Karpas-422 (cell line): ENCODE results near the gene RIPOR2. TPM values are rescaled to one million over a fixed set of nuclear protein-coding genes. Genes with fewer than 3 reads are reported as not detected.
A peak's percentile ranks its signal among the peaks of the same experiment; 100 is the strongest.

Experiments
- DNase-seq: peaks from one replicate; pipeline ENCODE4 v3.0.0-alpha.2; 2015
- H2AFZ ChIP-seq: fragments of 200-600 bp; sonication (generic); 2 replicates; pipeline ENCODE4 v1.6.1; 2014; ENCODE audit warnings: antibody characterized with exemption, low read length, mixed read lengths
- H3K27ac ChIP-seq: fragments of 200-600 bp; sonication (generic); 2 replicates; pipeline ENCODE4 v1.5.1; 2014; ENCODE audit warnings: mild to moderate bottlenecking, low read length, moderate library complexity
- H3K27me3 ChIP-seq: fragments of 200-600 bp; sonication (generic); 2 replicates; pipeline ENCODE4 v1.6.1; 2014; ENCODE audit warnings: low read length, mixed read lengths
- H3K36me3 ChIP-seq: fragments of 200-600 bp; sonication (generic); 2 replicates; pipeline ENCODE4 v1.6.1; 2014; ENCODE audit warnings: low read length, mixed read lengths; ENCODE audit not compliant: insufficient read depth
- H3K4me1 ChIP-seq: fragments of 200-600 bp; sonication (generic); 2 replicates; pipeline ENCODE4 v1.6.1; 2014; ENCODE audit warnings: mild to moderate bottlenecking, low read length, mixed read lengths
- H3K4me2 ChIP-seq: fragments of 200-600 bp; sonication (generic); 2 replicates; pipeline ENCODE4 v1.6.1; 2014; ENCODE audit warnings: low read length, low read depth, mild to moderate bottlenecking; ENCODE audit not compliant: poor library complexity, severe bottlenecking
- H3K4me3 ChIP-seq: fragments of 200-600 bp; sonication (generic); 2 replicates; pipeline ENCODE4 v1.5.1; 2014; ENCODE audit warnings: mild to moderate bottlenecking, antibody characterized with exemption, low read length, mixed read lengths
- H3K79me2 ChIP-seq: fragments of 200-600 bp; sonication (generic); 2 replicates; pipeline ENCODE4 v1.6.1; 2014; ENCODE audit warnings: mild to moderate bottlenecking, low read length, mixed read lengths
- H3K9ac ChIP-seq: fragments of 200-600 bp; sonication (generic); 2 replicates; pipeline ENCODE4 v1.6.0; 2014; ENCODE audit warnings: low read length
- H3K9me2 ChIP-seq: fragments of 200-600 bp; sonication (generic), shearing (Covaris generic); replicated peaks from 2 replicates; pipeline ENCODE4 v1.6.0; 2014; ENCODE audit warnings: mild to moderate bottlenecking, low read length, moderate library complexity; ENCODE audit not compliant: insufficient read depth
- H3K9me3 ChIP-seq: fragments of 300-700, 200-600 bp; sonication (generic); 2 replicates; pipeline ENCODE4 v1.6.1; 2014; ENCODE audit warnings: low read length, mixed read lengths
- H4K20me1 ChIP-seq: fragments of 200-600 bp; sonication (generic); 2 replicates; pipeline ENCODE4 v1.6.1; 2014; ENCODE audit warnings: mild to moderate bottlenecking, antibody characterized with exemption, low read length, low read depth; ENCODE audit not compliant: insufficient read depth
- total RNA-seq: library from RNA; depleted of rRNA; stranded (reverse); fragments of >200 nt; shearing (Covaris generic); gene quantifications from 2 replicates; pipeline ENCODE4 v1.2.3, GENCODE V29; 2014; ENCODE audit warnings: low replicate concordance

Gene RIPOR2
- total RNA-seq, 1 experiment from 2014 or later = 72.1 TPM

DNA sequence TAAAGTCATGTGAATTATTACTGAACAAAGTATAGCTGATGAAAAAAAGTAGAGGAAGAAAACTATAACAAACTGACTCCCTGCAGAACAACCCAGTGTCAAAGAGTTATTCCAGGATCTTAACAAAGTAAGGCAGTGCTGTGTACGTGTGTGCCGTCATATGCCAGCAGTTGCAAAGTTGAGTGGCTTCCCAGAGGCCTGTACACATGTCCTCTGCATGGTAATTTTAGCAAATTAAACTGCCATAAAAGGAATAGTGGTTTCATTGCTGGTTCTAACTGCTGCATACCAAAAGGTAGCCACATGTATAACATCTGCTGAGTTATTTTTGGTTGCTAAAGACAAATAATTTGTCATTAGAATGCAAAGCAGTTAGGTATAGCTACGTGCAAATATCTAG is 44.8 kb downstream of the RIPOR2 start:
- no peaks in the 10 kb centered on the region for H3K9me3 ChIP-seq
- H3K4me1 ChIP-seq = peaks cover 96% of the 10 kb centered on the region
- no peak overlapping the region for H2AFZ ChIP-seq
- H3K79me2 ChIP-seq = peaks cover 93% of the 10 kb centered on the region
- H3K4me2 ChIP-seq = peak overlapping the region; percentile 63
- peaks cover 8% of the 10 kb centered on the region for H3K36me3 ChIP-seq
- peak overlapping the region; percentile 98 for H3K27ac ChIP-seq
- H3K27me3 ChIP-seq = no peaks in the 10 kb centered on the region
- no peaks in the 10 kb centered on the region for H4K20me1 ChIP-seq
- no peaks in the 10 kb centered on the region for H3K9me2 ChIP-seq
- H3K4me3 ChIP-seq = peak overlapping the region; percentile 21
- DNase-seq = peak; percentile 92
- H3K9ac ChIP-seq = peak overlapping the region; percentile 52

DNA sequence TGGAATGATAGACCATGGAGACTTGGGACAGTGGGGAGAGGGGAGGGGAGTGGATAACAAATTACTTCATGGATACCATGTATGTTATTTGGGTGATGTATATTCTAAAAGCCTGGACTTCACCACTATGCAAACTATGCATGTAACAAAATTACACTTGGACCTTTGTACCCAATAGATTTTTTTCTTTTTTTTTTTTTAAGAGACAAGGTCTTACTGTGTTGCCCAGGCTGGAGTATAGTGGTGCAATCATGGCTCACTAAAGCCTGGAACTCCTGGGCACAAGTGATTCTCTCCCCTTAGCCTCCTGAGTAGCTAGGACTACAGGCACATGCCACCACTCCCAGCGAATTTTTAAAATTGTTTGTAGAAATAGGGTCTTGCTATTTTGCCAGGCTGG is 45.3 kb downstream of the RIPOR2 start:
- no peak overlapping the region for H2AFZ ChIP-seq
- peak overlapping the region; percentile 98 for H3K27ac ChIP-seq
- peak overlapping the region; percentile 63 for H3K4me2 ChIP-seq
- no peaks in the 10 kb centered on the region for H4K20me1 ChIP-seq
- no peaks in the 10 kb centered on the region for H3K9me3 ChIP-seq
- H3K9ac ChIP-seq = peak overlapping the region; percentile 52
- no peaks in the 10 kb centered on the region for H3K27me3 ChIP-seq
- H3K4me1 ChIP-seq = peaks cover 100% of the 10 kb centered on the region
- H3K36me3 ChIP-seq = peaks cover 9% of the 10 kb centered on the region
- no peaks in the 10 kb centered on the region for H3K9me2 ChIP-seq
- DNase-seq = no peak
- H3K79me2 ChIP-seq = peaks cover 96% of the 10 kb centered on the region
- peak overlapping the region; percentile 21; the same call in 1 of the 2 replicates for H3K4me3 ChIP-seq

- Histone ChIP-seq H3K9ac (peak overlapping the region; percentile 47), H3K27me3 (no peaks in the 10 kb centered on the region), H3K79me2 (peaks cover 94% of the 10 kb centered on the region), H3K36me3 (peaks cover 15% of the 10 kb centered on the region), H3K4me3 (peak overlapping the region; percentile 41), H3K4me1 (peaks cover 98% of the 10 kb centered on the region), H3K9me2 (no peaks in the 10 kb centered on the region), H2AFZ (no peak overlapping the region), H3K4me2 (peak overlapping the region; percentile 63), H4K20me1 (no peaks in the 10 kb centered on the region), H3K27ac (peak overlapping the region; percentile 98), H3K9me3 (no peaks in the 10 kb centered on the region)
- peak; percentile 83 for DNase-seq
Observed at GRCh38 chr6:24888715-24889370, 46.9 kb downstream of the RIPOR2 start.

DNA sequence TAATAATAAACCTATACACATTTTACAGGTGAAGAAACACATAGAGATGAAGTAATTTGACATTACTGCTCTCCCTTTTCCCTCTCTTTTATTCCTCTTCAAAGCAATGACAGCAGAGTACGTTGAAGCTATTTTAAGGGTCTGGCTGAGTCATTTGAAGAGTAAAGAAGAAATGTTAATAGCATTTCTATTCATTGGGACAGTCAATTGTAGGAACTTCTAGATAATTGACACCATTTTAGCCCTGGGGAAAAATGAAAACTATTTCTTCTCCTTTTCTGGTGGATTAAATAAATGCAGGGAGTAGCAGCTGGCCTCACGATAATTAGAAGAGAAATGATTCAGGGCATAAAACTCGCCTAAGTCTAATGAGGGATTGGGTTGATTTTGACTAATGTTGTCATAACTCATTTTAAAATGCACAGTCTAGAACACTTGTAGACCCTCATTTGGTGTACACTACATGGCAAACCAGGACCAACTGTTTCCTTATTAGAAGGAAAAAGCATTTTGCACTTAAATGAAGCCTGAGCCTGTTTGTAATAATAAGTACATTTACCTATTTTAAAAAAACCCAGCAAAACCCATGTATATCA is 48.1 kb downstream of the RIPOR2 start:
- H3K36me3 ChIP-seq = peaks cover 17% of the 10 kb centered on the region

GRCh38 chr6:24883618-24884017 is 52.1 kb downstream of the RIPOR2 start:
- Histone ChIP-seq H3K9me3 (no peaks in the 10 kb centered on the region), H2AFZ (no peak overlapping the region), H3K9me2 (no peaks in the 10 kb centered on the region), H3K4me3 (no peak overlapping the region), H3K4me2 (peak overlapping the region; percentile 23), H3K27ac (peak overlapping the region; percentile 70), H3K4me1 (peaks cover 69% of the 10 kb centered on the region), H3K27me3 (no peaks in the 10 kb centered on the region), H3K9ac (peak overlapping the region; percentile 5; the same call in 1 of the 2 replicates), H3K79me2 (peaks cover 98% of the 10 kb centered on the region), H4K20me1 (no peaks in the 10 kb centered on the region), H3K36me3 (peaks cover 40% of the 10 kb centered on the region)
- DNase-seq = no peak

More for the DNA sequence above, 48.1 kb downstream of the RIPOR2 start:
- peak overlapping the region; percentile 98 for H3K27ac ChIP-seq
- peak overlapping the region; percentile 47 for H3K9ac ChIP-seq
- H4K20me1 ChIP-seq = no peaks in the 10 kb centered on the region
- H3K27me3 ChIP-seq = no peaks in the 10 kb centered on the region
- peaks cover 98% of the 10 kb centered on the region for H3K4me1 ChIP-seq
- H3K9me2 ChIP-seq = no peaks in the 10 kb centered on the region
- no peak for DNase-seq
- no peaks in the 10 kb centered on the region for H3K9me3 ChIP-seq
- peaks cover 94% of the 10 kb centered on the region for H3K79me2 ChIP-seq
- peak overlapping the region; percentile 41 for H3K4me3 ChIP-seq
- H2AFZ ChIP-seq = no peak overlapping the region
- H3K4me2 ChIP-seq = peak overlapping the region; percentile 63

DNA sequence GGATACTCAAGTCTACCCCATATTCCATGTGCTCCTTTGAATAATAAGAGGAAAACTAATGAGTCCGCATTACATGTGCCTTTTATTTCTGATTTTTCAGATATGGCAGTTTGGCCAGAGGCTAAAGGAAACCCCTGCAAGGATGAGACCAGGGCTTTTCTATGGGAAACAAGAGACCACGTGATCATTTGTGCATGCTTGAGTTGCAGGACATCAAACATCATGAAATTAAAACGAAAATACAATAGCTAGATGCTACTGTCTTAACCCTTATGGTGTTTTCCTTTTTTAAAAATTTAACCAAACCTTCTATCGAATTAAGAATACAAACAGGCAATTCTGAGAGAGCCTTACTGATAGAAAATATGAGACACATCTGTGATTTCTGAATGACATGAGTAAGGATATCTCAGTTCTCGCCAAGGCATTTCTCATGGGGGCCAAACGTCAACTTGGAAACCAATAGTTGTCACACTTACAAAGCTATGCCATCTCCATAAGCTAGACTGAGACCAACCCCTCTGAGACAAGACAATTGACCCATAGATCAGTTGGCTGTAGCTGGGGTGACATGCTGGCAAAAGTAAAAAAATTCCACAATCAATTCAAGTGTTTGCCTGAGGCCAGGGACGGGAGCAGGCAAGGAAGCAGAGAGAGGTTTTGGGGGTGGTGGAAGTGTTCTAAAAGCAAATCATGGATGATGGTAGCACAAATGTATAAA is 52.8 kb downstream of the RIPOR2 start:
- no peaks in the 10 kb centered on the region for H3K27me3 ChIP-seq
- peaks cover 46% of the 10 kb centered on the region for H3K36me3 ChIP-seq
- H3K27ac ChIP-seq = peak overlapping the region; percentile 70
- no peak overlapping the region for H2AFZ ChIP-seq
- H3K9ac ChIP-seq = peak overlapping the region; percentile 5; the same call in 1 of the 2 replicates
- peaks cover 62% of the 10 kb centered on the region for H3K4me1 ChIP-seq
- H3K79me2 ChIP-seq = peaks cover 98% of the 10 kb centered on the region
- H4K20me1 ChIP-seq = no peaks in the 10 kb centered on the region
- no peaks in the 10 kb centered on the region for H3K9me2 ChIP-seq
- H3K4me2 ChIP-seq = peak overlapping the region; percentile 23
- H3K9me3 ChIP-seq = no peaks in the 10 kb centered on the region
- H3K4me3 ChIP-seq = no peak overlapping the region
- no peak for DNase-seq

DNA sequence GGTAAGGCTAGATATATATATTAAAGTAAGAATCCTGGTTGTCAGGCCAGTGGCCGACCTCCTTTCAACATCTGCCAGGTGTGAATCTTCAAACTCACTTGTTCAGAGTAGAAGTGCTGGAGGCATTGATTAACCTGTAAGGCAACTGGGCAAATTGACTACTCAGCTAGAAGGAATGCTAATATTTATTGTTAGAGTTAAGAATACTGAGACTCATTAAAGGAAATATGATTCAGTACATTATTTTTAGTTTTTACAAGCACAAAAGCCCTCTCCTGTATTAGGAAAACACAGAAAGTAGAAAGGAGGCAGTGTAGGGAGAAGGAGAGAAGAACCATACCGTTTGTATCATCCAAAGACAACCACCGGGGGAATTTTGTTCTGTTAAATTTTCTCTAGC is 53.5 kb downstream of the RIPOR2 start:
- Histone ChIP-seq H4K20me1 (no peaks in the 10 kb centered on the region), H3K36me3 (peaks cover 53% of the 10 kb centered on the region), H3K4me2 (no peak overlapping the region), H3K9me3 (peaks cover 3% of the 10 kb centered on the region; the same call in 1 of the 2 replicates), H3K9ac (no peak overlapping the region), H3K27ac (peak overlapping the region; percentile 70), H3K27me3 (no peaks in the 10 kb centered on the region), H3K4me1 (peaks cover 55% of the 10 kb centered on the region), H3K4me3 (no peak overlapping the region), H2AFZ (no peak overlapping the region), H3K79me2 (peaks cover 98% of the 10 kb centered on the region), H3K9me2 (no peaks in the 10 kb centered on the region)
- no peak for DNase-seq

DNA sequence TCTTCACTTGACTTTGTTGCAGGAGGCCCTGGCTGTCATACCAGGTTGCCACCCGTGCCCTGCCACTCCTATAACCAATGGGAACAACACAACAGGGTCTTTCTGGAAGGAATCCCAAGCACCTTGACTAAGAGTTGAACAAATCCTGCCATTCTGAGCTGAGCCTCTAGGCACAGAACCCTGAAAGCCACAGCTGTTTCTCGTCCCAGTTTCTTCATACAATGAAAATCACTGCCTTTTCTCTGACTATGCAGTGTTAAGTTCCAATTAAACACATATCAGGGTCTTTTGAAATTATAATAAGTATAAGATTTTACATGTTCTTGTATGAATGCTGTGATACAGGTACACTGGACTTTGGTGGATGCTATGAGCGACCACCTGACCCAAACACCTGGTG is 54.4 kb downstream of the RIPOR2 start:
- no peak overlapping the region for H3K4me3 ChIP-seq
- no peak overlapping the region for H3K9ac ChIP-seq
- peaks cover 46% of the 10 kb centered on the region for H3K4me1 ChIP-seq
- no peaks in the 10 kb centered on the region for H3K9me2 ChIP-seq
- H2AFZ ChIP-seq = no peak overlapping the region
- H3K79me2 ChIP-seq = peaks cover 98% of the 10 kb centered on the region
- H3K4me2 ChIP-seq = no peak overlapping the region
- H3K36me3 ChIP-seq = peaks cover 61% of the 10 kb centered on the region
- H3K27me3 ChIP-seq = no peaks in the 10 kb centered on the region
- no peak for DNase-seq
- no peaks in the 10 kb centered on the region for H4K20me1 ChIP-seq
- H3K27ac ChIP-seq = peak overlapping the region; percentile 70
- peaks cover 3% of the 10 kb centered on the region; the same call in 1 of the 2 replicates for H3K9me3 ChIP-seq
